Measurements from ENCODE around the gene SPATA20.
A peak's percentile ranks its signal among the peaks of the same experiment; 100 is the strongest.

Gene SPATA20

GRCh38 chr17:50544516-50544915 lies 2.5 kb upstream of the SPATA20 start:
- no peak for DNase-seq (ENCODE audit: low read depth)
- no peak for TF ChIP-seq CTCF (IDR thresholded peaks at IDR 0.05; ENCODE audit: control insufficient read depth, extremely low read depth, insufficient read depth)
- no peak overlapping the region for H3K4me3 ChIP-seq (ENCODE audit: low read depth, low read length)

GRCh38 chr17:50545311-50545710 lies 1.7 kb upstream of the SPATA20 start:
- TF ChIP-seq CTCF (IDR thresholded peaks at IDR 0.05; ENCODE audit: control insufficient read depth, extremely low read depth, insufficient read depth): no peak
- DNase-seq (ENCODE audit: low read depth): no peak
- H3K4me3 ChIP-seq (ENCODE audit: low read depth, low read length): no peak overlapping the region

GRCh38 chr17:50546701-50547034 lies 306 bp upstream of the SPATA20 start:
- TF ChIP-seq CTCF (IDR thresholded peaks at IDR 0.05; ENCODE audit: control insufficient read depth, extremely low read depth, insufficient read depth): no peak
- H3K4me3 ChIP-seq (ENCODE audit: low read depth, low read length): peak overlapping the region; percentile 79
- DNase-seq (ENCODE audit: low read depth): no peak

GRCh38 chr17:50547736-50548083 lies 736 bp downstream of the SPATA20 start:
- H3K4me3 ChIP-seq (ENCODE audit: low read depth, low read length): peak overlapping the region; percentile 79
- no peak for TF ChIP-seq CTCF (IDR thresholded peaks at IDR 0.05; ENCODE audit: control insufficient read depth, extremely low read depth, insufficient read depth)
- no peak for DNase-seq (ENCODE audit: low read depth)

- no peak for DNase-seq (ENCODE audit: low read depth)
- TF ChIP-seq CTCF (IDR thresholded peaks at IDR 0.05; ENCODE audit: control insufficient read depth, extremely low read depth, insufficient read depth): no peak
- no peak overlapping the region for H3K4me3 ChIP-seq (ENCODE audit: low read depth, low read length)
Measured at GRCh38 chr17:50548831-50549230, 1.9 kb downstream of the SPATA20 start.

GRCh38 chr17:50549256-50549941 lies 2.4 kb downstream of the SPATA20 start:
- TF ChIP-seq CTCF (IDR thresholded peaks at IDR 0.05; ENCODE audit: control insufficient read depth, extremely low read depth, insufficient read depth): no peak
- no peak overlapping the region for H3K4me3 ChIP-seq (ENCODE audit: low read depth, low read length)
- DNase-seq (ENCODE audit: low read depth): no peak

- no peak overlapping the region for H3K4me3 ChIP-seq (ENCODE audit: low read depth, low read length)
Measured at GRCh38 chr17:50549969-50550368, 3.0 kb downstream of the SPATA20 start.

More at GRCh38 chr17:50549969-50550368, 3.0 kb downstream of the SPATA20 start:
- DNase-seq (ENCODE audit: low read depth): no peak
- no peak for TF ChIP-seq CTCF (IDR thresholded peaks at IDR 0.05; ENCODE audit: control insufficient read depth, extremely low read depth, insufficient read depth)

Data from LNCaP clone FGC (cell line).